ENCODE measurements around the gene ALDH4A1. TPM values are rescaled to one million over a fixed set of nuclear protein-coding genes. Genes with fewer than 3 reads are reported as not detected.

The ALDH4A1 gene
- total and polyA plus RNA-seq, 9 of the 15 experiments (the other 6 are each of a cell fraction or from before 2014, with no cell fraction given): 0.27 to 31.4 (median 16.6) TPM

DNA sequence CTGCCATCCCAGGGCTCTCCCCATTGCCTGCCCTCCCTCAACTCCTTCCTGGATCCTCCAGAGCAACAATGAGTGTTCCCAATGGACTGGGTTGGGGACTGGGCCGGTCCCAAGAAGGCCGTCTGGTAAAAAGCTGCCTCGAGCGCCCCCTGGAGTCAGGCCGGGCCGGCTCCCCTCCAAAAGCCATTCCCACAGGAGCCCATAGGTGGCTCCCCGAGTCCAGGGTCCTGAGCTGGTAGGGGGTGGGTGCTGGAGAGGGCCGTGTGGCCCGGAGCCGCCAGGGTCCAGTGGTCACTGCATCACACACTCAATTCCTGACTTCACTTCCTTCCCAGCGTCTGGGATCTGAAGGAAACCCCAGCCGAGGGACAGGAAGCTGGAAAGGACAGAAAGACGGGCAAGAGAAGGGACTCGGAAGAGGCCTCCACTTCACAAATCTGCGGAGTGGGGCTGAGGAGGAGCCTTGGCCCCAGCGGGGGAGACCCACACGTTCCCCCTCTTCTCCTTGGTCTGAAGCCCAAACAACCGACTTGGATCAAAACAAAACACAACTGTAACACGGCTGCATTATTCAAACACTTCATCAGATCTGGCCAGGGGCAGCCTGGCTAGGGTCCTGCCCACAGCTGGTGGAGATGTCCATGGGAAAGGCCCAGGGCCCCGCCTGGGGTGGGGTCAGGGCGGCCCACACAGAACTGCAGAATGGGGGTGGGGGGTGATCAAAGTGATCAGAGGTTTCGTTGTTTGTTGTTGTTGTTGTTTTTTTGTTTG, 10.9 kb upstream of the ALDH4A1 start (continued):
- TF ChIP-seq, protein P1, sequence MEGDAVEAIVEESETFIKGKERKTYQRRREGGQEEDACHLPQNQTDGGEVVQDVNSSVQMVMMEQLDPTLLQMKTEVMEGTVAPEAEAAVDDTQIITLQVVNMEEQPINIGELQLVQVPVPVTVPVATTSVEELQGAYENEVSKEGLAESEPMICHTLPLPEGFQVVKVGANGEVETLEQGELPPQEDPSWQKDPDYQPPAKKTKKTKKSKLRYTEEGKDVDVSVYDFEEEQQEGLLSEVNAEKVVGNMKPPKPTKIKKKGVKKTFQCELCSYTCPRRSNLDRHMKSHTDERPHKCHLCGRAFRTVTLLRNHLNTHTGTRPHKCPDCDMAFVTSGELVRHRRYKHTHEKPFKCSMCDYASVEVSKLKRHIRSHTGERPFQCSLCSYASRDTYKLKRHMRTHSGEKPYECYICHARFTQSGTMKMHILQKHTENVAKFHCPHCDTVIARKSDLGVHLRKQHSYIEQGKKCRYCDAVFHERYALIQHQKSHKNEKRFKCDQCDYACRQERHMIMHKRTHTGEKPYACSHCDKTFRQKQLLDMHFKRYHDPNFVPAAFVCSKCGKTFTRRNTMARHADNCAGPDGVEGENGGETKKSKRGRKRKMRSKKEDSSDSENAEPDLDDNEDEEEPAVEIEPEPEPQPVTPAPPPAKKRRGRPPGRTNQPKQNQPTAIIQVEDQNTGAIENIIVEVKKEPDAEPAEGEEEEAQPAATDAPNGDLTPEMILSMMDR (IDR thresholded peaks at IDR 0.05 in 2 of 3, conservative IDR thresholded peaks at IDR 0.05 in 1 of 3; ENCODE audit: insufficient read depth in 2 of 3, low read depth in 1 of 3, low read length in 3 of 3): peak; percentile 100
- TF ChIP-seq ZNF165 (CRISPR knock-in tag; IDR thresholded peaks at IDR 0.05; ENCODE audit: borderline replicate concordance) (0 out of 2 replicates have a peak, but pooled peaks have one; percentile 47), SETDB1 (IDR thresholded peaks at IDR 0.05; ENCODE audit: low read length) (no peak), TCF7 (IDR thresholded peaks at IDR 0.05; ENCODE audit: borderline replicate concordance) (no peak), CTBP1 (IDR thresholded peaks at IDR 0.05; ENCODE audit: borderline replicate concordance) (peak; percentile 49; the same call in 1 of the 2 replicates), SP1 (CRISPR knock-in tag; IDR thresholded peaks at IDR 0.05) (no peak; the same call in 1 of the 2 replicates), ZNF197 (CRISPR knock-in tag; IDR thresholded peaks at IDR 0.05; ENCODE audit: low read depth) (no peak), ESRRA (IDR thresholded peaks at IDR 0.05; ENCODE audit: borderline replicate concordance, low read depth) (peak; percentile 39; the same call in 1 of the 2 replicates), FOXP1 (CRISPR knock-in tag; IDR thresholded peaks at IDR 0.05) (no peak), PTRF (tag; IDR thresholded peaks at IDR 0.05) (no peak), ZFP36 (IDR thresholded peaks at IDR 0.05; ENCODE audit: low read depth, low read length, partially characterized antibody) (peak; percentile 4), COPS2 (conservative IDR thresholded peaks at IDR 0.05) (no peak), FOS (IDR thresholded peaks at IDR 0.05; ENCODE audit: extremely low read depth, insufficient read length) (no peak), HDAC6 (IDR thresholded peaks at IDR 0.05; ENCODE audit: low read depth, low read length) (no peak), GTF2E2 (tag; IDR thresholded peaks at IDR 0.05) (no peak), FOXJ3 (CRISPR knock-in tag; IDR thresholded peaks at IDR 0.05) (no peak), KLF13 (tag; IDR thresholded peaks at IDR 0.05; ENCODE audit: borderline replicate concordance, low read depth) (no peak), ZNF75A (CRISPR knock-in tag; IDR thresholded peaks at IDR 0.05) (no peak)
- TF ChIP-seq, protein P2, sequence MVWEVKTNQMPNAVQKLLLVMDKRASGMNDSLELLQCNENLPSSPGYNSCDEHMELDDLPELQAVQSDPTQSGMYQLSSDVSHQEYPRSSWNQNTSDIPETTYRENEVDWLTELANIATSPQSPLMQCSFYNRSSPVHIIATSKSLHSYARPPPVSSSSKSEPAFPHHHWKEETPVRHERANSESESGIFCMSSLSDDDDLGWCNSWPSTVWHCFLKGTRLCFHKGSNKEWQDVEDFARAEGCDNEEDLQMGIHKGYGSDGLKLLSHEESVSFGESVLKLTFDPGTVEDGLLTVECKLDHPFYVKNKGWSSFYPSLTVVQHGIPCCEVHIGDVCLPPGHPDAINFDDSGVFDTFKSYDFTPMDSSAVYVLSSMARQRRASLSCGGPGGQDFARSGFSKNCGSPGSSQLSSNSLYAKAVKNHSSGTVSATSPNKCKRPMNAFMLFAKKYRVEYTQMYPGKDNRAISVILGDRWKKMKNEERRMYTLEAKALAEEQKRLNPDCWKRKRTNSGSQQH (CRISPR knock-in tag; IDR thresholded peaks at IDR 0.05): no peak
- TF ChIP-seq, protein P3, sequence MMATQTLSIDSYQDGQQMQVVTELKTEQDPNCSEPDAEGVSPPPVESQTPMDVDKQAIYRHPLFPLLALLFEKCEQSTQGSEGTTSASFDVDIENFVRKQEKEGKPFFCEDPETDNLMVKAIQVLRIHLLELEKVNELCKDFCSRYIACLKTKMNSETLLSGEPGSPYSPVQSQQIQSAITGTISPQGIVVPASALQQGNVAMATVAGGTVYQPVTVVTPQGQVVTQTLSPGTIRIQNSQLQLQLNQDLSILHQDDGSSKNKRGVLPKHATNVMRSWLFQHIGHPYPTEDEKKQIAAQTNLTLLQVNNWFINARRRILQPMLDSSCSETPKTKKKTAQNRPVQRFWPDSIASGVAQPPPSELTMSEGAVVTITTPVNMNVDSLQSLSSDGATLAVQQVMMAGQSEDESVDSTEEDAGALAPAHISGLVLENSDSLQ (IDR thresholded peaks at IDR 0.05): no peak
